Activated naive CD8-positive, alpha-beta T cell treated with anti-CD3 and anti-CD28 coated beads for 36 hours (primary cell): ENCODE data around the gene GATA3. TPM values are rescaled to one million over a fixed set of nuclear protein-coding genes. Genes with fewer than 3 reads are reported as not detected.

Experiments
- DNase-seq: peaks from one replicate; pipeline ENCODE4 v3.0.0; 2021
- H3K27ac Mint-ChIP-seq: one replicate; pipeline ENCODE4 v1.8.0; 2022; ENCODE audit warnings: mild to moderate bottlenecking, moderate library complexity, mixed read lengths
- H3K27me3 Mint-ChIP-seq: one replicate; pipeline ENCODE4 v1.8.0; 2022; ENCODE audit warnings: mild to moderate bottlenecking, mixed read lengths
- H3K36me3 Mint-ChIP-seq: one replicate; pipeline ENCODE4 v1.8.0; 2021; ENCODE audit warnings: mild to moderate bottlenecking, mixed read lengths
- H3K4me1 Mint-ChIP-seq: one replicate; pipeline ENCODE4 v1.8.0; 2021; ENCODE audit warnings: mixed read lengths
- H3K4me3 Mint-ChIP-seq: one replicate; pipeline ENCODE4 v1.8.0; 2022; ENCODE audit warnings: mild to moderate bottlenecking, moderate library complexity, mixed read lengths
- H3K9me3 Mint-ChIP-seq: one replicate; pipeline ENCODE4 v1.8.0; 2022; ENCODE audit warnings: mixed read lengths
- total RNA-seq, 2 experiments: library from RNA; stranded (reverse); gene quantifications; one replicate each; pipeline ENCODE4 v1.2.3, GENCODE V29; 2021

Gene GATA3
- total RNA-seq, 2 experiments from 2014 or later: 8.4 to 8.8 TPM

DNA sequence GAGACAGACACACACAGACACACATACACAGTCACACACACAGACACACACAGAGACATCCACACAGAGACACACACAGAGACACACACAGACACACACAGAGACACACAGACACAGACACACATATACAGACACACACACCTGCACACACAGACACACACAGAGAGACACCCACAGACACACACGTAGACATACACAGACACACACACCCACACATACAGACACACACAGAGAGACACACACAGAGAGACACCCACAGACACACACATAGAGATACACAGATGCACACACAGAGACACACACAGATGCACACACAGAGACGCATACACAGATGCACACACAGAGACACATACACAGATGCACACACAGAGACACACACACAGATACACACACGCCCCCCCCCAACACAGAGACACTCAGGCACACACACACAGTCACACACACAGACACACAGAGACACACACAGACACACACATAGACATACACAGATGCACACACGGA lies 58.5 kb downstream of the GATA3 start:
- Mint-ChIP-seq H3K4me1 (no peaks in the 10 kb centered on the region), H3K36me3 (no peaks in the 10 kb centered on the region), H3K27me3 (no peaks in the 10 kb centered on the region), H3K27ac (no peak overlapping the region), H3K4me3 (no peak overlapping the region), H3K9me3 (no peaks in the 10 kb centered on the region)
- no peak for DNase-seq

DNA sequence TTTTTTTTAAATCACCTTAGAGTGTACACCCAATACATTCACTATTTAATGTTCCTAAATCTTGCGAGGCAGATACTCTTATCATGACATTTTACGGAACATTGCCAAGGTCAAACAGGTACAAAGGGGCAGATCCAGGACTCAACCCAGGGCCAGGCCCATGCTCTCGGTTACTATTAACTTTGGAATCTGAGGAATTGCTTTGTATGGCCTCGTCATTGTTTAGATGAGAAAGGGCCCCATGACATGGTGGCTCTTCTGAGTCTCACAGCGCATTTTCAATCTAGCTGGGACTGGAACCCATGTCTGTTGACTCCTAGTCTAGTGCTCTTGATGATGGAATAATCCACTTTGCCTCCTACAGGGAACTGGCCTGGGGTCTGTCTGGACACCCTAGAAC lies 59.1 kb downstream of the GATA3 start:
- Mint-ChIP-seq H3K9me3 (no peaks in the 10 kb centered on the region), H3K36me3 (no peaks in the 10 kb centered on the region), H3K4me3 (no peak overlapping the region), H3K4me1 (no peaks in the 10 kb centered on the region), H3K27ac (no peak overlapping the region), H3K27me3 (no peaks in the 10 kb centered on the region)
- no peak for DNase-seq

DNA sequence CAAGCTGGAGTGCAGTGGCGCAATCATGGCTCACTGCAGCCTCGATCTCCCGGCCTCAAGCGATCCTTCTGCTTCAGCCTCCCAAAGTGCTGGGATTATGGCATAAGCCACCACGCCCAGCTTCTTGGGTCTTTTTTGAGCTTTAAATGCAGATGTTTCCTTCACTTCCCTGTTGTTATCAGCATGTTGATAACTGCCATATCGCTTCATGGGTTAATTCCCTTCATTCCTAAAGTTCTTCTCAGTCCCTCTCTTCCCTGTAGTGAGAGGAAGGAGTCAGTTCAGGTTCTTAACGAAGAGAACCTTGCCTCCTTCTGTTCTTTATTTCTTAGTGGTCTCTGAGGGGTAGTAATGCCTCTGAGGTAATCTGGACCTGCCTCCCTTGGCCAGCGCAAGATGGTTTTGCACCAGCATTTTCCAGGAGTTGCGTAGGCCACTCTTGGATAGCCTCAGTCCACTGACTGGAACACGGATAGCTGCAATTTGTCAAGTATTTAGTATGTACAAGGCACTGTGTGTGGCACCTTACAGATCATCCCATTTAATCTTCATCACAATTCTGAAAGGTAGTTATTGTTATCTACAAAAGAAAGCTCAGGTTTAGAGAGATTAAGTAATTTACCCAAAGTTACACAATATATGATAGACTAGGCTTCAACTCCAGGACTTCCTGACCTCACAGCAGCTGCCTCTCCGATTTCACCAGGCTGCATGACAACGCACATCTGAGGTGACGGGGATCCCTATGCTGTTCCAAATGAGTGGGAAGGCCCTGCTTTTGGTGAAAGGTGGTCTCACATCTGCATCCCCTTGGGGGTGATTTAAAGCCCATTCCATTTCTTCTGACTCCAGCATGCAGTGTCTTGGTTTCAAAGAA lies 60.5 kb downstream of the GATA3 start:
- Mint-ChIP-seq H3K4me3 (no peak overlapping the region), H3K4me1 (no peaks in the 10 kb centered on the region), H3K36me3 (no peaks in the 10 kb centered on the region), H3K27ac (no peak overlapping the region), H3K9me3 (no peaks in the 10 kb centered on the region), H3K27me3 (no peaks in the 10 kb centered on the region)
- DNase-seq: no peak

DNA sequence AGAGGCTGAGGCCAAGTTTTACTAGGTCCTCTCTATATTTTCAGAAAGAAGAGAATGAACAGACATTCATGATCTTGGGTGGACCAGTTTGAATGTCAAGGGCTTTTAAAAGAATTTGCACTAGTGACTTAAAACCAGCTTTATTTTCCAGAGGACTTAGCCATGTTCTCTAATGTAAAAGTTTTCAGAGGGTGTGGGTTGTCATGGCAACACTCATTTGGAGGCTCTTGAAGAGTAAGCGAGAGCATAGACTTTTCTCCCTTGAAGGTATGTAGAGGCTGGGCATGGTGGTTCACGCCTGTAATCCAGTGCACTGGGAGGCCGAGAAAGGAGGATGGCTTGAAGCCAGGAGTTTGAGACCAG lies 61.1 kb downstream of the GATA3 start:
- Mint-ChIP-seq H3K9me3 (no peaks in the 10 kb centered on the region), H3K4me3 (no peak overlapping the region), H3K4me1 (no peaks in the 10 kb centered on the region), H3K36me3 (no peaks in the 10 kb centered on the region), H3K27ac (no peak overlapping the region), H3K27me3 (no peaks in the 10 kb centered on the region)
- no peak for DNase-seq

DNA sequence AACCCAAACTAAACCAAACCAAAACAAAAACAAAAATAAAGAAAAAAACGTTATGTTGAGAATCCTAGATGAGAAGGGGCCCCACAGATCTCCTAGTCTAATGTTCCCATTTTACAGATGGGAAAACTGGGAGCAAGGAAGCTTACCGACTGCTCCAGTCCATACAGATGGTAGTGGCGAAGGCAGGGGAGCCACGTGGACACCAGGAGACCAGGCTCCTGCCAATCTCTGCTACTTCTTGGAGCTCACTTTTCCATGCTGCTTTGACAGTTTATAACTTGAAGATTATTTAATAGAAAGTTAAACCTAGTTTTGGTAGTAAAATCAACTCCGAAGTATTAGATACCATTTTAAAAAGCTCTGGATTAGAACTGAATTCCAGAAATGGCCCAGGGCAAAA lies 62.0 kb downstream of the GATA3 start:
- Mint-ChIP-seq H3K27me3 (no peaks in the 10 kb centered on the region), H3K27ac (no peak overlapping the region), H3K9me3 (no peaks in the 10 kb centered on the region), H3K4me3 (no peak overlapping the region), H3K36me3 (no peaks in the 10 kb centered on the region), H3K4me1 (peaks cover 2% of the 10 kb centered on the region)
- DNase-seq: no peak

DNA sequence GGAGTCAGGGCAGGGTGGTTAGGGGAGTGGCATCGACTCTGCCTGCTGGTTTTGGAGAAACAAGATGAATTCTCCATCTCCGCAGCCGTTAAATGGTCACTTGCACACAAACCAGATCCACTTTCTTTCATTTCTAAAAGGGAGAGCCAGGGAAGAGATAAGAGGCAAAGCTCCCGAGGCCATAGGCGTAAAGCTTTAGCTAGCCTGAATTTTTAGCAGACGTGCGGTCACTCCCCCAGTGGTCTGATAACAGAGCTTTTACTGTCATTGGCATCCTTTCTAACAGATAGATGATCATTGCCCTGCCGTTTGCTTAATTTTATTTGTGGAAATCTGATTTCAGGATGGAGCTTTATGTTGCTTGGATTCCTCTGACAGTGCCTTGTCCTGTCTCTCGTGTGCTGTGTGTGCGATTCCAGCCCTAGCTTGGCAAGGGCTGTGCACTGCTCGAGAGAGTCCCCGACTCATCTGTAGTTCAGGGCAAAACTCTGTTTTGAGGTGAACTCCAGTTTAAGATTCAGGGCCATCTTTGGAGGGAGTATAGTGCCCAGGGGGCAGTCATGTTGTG lies 62.5 kb downstream of the GATA3 start:
- H3K9me3 Mint-ChIP-seq: no peaks in the 10 kb centered on the region
- H3K27ac Mint-ChIP-seq: no peak overlapping the region
- no peaks in the 10 kb centered on the region for H3K27me3 Mint-ChIP-seq
- H3K4me1 Mint-ChIP-seq: peaks cover 3% of the 10 kb centered on the region
- DNase-seq: no peak
- H3K36me3 Mint-ChIP-seq: no peaks in the 10 kb centered on the region
- H3K4me3 Mint-ChIP-seq: no peak overlapping the region

DNA sequence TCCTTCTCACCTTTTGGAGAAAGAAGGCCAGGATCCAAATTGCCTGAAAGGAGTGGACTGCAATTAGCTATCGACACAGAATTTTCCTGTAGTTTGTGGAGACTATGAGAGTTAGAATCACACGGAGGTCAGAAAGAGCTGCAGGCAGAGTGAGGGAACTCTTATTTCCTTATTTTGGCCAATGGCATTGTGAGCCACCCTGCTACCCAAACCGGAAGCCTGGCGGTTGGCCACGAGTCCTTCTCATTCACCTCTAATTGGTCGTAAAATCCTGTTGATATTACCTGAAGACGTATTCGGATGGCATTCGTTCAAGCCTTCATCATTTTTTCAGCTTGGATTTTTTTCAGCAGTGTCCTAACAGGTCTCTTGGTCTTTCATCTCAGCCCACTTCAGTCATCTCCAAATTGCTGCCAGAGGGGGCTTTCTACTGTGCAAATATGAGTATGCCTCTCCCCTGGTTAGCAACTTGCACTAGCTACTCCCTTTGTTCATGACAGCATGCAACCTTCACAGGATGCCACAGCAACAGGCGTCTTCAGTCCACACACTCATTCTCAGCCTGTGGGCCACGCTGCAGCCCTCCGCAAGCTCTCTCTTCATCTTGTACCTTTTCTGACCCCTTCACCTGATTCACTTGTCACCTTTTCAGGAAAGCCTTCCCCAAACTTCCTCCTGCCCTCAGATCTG lies 66.9 kb downstream of the GATA3 start:
- Mint-ChIP-seq H3K4me3 (no peak overlapping the region), H3K9me3 (no peaks in the 10 kb centered on the region), H3K27me3 (no peaks in the 10 kb centered on the region), H3K4me1 (peaks cover 5% of the 10 kb centered on the region), H3K36me3 (no peaks in the 10 kb centered on the region), H3K27ac (no peak overlapping the region)
- no peak for DNase-seq

DNA sequence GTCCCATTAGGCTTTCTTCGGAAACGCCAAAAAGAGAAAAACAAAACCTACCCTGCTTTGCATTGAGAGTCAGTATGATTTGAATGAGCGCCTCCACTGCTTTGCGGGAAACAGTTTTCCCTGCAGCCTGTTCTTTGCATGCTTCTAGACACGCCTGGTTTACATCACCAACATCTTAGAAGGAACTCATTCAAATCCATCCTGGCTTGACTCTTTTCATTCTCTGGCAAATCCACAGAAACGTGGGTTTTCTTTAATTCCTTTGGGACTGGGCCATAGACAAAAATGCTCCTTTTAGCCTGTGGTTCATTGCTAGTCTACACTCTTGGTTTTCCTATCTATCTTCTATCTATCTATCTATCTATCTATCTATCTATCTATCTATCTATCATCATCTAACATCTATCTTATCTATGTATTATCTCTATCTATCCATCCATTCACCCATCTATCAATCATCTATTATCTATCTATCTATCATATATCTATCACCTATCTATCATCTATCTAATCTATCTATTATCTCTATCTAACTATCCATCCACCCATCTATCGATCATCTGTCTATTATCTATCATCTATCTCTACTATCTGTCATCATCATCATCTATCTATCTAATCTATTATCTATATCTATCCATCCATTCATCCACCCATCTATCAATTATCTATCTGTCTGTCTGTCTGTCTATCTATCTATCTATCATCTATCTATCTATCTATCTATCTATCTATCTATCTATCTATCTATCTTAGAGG lies 68.3 kb downstream of the GATA3 start:
- peaks cover 5% of the 10 kb centered on the region for H3K4me1 Mint-ChIP-seq
- no peak for DNase-seq
- no peaks in the 10 kb centered on the region for H3K36me3 Mint-ChIP-seq
- no peak overlapping the region for H3K27ac Mint-ChIP-seq
- H3K27me3 Mint-ChIP-seq: no peaks in the 10 kb centered on the region
- H3K4me3 Mint-ChIP-seq: no peak overlapping the region
- no peaks in the 10 kb centered on the region for H3K9me3 Mint-ChIP-seq

DNA sequence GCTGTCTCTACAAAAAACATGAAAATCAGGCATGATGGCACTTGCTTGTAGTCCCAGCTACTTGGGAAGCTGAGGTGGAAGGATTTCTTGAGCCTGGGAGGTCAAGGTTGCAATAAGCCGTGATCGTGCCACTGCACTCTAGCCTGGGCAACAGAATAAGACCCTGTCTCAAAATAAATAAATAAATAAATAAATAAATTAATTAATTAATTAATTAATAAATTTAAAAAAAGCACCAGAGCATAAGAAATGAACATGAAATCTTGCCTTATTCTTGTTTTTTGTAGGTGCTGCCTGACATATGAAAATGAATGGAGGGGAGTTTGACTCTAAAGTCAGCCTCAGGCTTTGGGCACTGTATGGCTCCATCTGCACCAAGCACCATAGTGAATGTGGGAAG lies 69.9 kb downstream of the GATA3 start:
- no peaks in the 10 kb centered on the region for H3K9me3 Mint-ChIP-seq
- H3K36me3 Mint-ChIP-seq: no peaks in the 10 kb centered on the region
- no peak overlapping the region for H3K27ac Mint-ChIP-seq
- H3K4me1 Mint-ChIP-seq: peaks cover 5% of the 10 kb centered on the region
- H3K4me3 Mint-ChIP-seq: no peak overlapping the region
- no peak for DNase-seq
- no peaks in the 10 kb centered on the region for H3K27me3 Mint-ChIP-seq

Other genes with a start within 250 kb of the GATA3 start
- gene TAF3, start 236.2 kb upstream of the GATA3 start, total RNA-seq: 10 to 100 TPM; 16.8 to 17.0 TPM